Erythroblast (primary cell): ENCODE measurements around the gene CACNA1C.

Experiments
- GATA1 ChIP-seq: IDR thresholded peaks from 2 replicates; pipeline ENCODE4 v1.6.1; 2011; ENCODE audit warnings: low read depth, mild to moderate bottlenecking, control low read depth, low read length, moderate library complexity
- POLR2A ChIP-seq: IDR thresholded peaks from 2 replicates; pipeline ENCODE4 v1.6.1; 2011; ENCODE audit warnings: mild to moderate bottlenecking, low read length

DNA sequence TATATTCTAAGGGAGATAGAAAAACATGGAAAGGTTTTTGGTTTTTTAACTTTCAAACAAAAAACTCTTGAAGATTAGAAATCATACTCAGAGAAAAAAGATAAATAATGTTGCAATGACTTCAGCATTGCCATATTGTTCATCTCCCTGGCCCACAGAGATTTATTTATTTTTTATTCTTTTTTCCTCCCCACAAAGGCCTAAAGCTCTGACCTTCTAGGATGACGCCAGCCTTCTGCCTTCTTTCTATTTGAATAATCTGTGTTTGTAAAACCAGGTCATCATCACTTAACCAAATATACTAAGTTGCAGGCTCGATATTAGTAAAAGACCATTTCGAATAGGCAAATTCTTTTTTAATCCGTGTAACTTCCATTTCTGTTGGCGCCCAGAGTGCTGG lies 44.1 kb upstream of the CACNA1C start:
- TF ChIP-seq POLR2A: no peak
- TF ChIP-seq GATA1: no peak
